Measurements from ENCODE around the gene PXDN.

The PXDN gene

DNA sequence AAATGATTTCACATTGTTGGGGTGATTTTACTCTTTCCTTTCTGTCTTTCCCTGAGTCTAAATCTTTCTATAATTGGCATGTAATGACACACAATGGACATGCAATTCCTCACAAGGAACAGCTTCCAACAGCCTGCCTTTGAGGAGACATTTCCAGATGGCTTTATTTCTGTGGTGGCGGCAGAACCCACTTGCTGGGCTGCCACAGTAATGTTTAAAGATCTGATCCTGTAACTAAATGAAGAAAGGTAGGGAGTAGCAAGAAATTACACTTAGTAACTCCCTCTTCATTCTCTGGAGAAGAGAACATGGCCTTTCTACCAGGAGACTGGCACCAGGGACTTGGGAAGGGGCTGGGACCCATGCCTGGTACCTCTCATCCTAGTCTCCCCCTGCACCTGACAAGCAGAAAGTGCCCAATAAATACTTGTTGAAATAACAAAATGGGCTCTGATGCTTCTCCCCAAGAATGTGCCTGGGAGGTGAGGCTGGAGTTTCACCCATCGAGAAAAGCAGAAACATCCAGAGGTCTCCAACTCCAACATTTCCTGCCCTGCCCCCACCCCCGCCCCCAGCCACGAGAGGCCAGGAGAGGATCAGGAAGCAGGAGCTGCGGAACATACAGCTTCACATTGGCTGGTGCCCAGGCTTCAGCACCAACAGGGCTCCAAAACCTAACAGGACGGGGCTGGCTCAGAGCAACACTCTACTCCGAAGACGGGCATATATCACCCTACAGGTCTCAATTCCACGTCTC is 92.1 kb downstream of the PXDN start:
- Histone ChIP-seq H3K9me3 (ENCODE audit: control insufficient read depth, insufficient read depth, low read depth, low read length) (no peaks in the 10 kb centered on the region), H3K27ac (ENCODE audit: extremely low read depth, low read depth, low read length) (no peak overlapping the region), H3K4me3 (ENCODE audit: low read depth, low read length) (no peak overlapping the region), H3K4me1 (ENCODE audit: control insufficient read depth, insufficient read depth, low read length) (no peaks in the 10 kb centered on the region), H3K36me3 (ENCODE audit: control insufficient read depth in 2 of 2, insufficient read depth in 1 of 2, low read length in 2 of 2) (peaks cover 4 to 82% of the 10 kb centered on the region in 2 experiments; a peak in 2 of 3 replicates)
- TF ChIP-seq ZNF335 (tag by site-specific recombination; conservative IDR thresholded peaks at IDR 0.05) (no peak), ZNF146 (tag by site-specific recombination; IDR thresholded peaks at IDR 0.05) (no peak)
- POLR2A ChIA-PET, result no interaction called here
- CTCF ChIA-PET, result no interaction called here

DNA sequence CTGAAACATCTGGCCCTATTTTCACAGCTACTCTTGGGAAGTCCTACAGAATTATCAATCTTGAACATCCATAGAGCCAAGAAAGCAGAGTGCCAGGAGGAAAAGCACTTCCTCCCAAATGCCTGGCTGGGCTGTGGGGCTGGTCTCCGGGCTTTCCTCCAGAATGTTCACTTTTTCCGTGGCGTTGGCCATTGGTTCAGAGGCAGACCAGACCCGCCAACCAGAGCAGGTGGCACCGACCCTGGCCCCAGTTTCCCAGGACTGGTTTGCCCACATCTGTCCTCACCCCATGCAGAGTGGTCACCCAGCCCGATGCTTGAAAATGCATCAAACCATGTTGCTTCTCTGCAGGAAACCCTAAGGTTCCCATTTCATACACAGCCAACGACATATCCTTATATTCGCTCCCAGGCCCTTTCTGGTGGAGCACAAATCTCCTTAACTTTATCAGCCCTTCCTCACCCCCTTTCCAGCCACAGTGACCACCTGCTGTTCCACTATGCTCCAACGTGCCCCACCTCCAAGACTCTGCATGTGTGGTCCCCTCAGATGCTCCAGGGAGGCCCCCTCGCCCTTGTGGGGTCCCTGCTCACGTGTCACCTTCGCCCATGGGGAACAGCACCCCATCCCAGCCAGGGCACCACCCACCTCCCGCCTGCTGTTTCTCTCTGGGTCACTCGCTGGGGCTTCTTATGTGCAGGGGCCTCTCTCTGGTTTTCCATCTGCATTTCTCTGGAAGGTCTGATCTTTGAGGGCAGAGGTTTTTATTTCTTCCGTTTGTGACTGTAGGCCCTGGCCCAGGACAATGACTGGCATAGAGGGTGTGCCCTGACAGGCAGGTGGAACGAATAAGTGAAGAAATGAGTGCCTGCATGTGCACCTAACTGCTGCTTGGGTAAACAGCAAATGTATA is 92.9 kb downstream of the PXDN start:
- Histone ChIP-seq H3K36me3 (ENCODE audit: control insufficient read depth in 2 of 2, insufficient read depth in 1 of 2, low read length in 2 of 2) (peaks cover 4 to 83% of the 10 kb centered on the region in 2 experiments; a peak in 2 of 3 replicates), H3K9me3 (ENCODE audit: control insufficient read depth, insufficient read depth, low read depth, low read length) (no peaks in the 10 kb centered on the region), H3K4me1 (ENCODE audit: control insufficient read depth, insufficient read depth, low read length) (no peaks in the 10 kb centered on the region), H3K27ac (ENCODE audit: extremely low read depth, low read depth, low read length) (no peak overlapping the region), H3K4me3 (ENCODE audit: low read depth, low read length) (no peak overlapping the region)
- POLR2A ChIA-PET, result no interaction called here
- CTCF ChIA-PET, result no interaction called here
- TF ChIP-seq, protein P1, sequence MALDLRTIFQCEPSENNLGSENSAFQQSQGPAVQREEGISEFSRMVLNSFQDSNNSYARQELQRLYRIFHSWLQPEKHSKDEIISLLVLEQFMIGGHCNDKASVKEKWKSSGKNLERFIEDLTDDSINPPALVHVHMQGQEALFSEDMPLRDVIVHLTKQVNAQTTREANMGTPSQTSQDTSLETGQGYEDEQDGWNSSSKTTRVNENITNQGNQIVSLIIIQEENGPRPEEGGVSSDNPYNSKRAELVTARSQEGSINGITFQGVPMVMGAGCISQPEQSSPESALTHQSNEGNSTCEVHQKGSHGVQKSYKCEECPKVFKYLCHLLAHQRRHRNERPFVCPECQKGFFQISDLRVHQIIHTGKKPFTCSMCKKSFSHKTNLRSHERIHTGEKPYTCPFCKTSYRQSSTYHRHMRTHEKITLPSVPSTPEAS (tag by site-specific recombination; IDR thresholded peaks at IDR 0.05), result no peak
- TF ChIP-seq WT1 (tag by site-specific recombination; IDR thresholded peaks at IDR 0.05), result no peak
- TF ChIP-seq ZNF529 (tag by site-specific recombination; IDR thresholded peaks at IDR 0.05; ENCODE audit: insufficient replicate concordance), result no peak
- TF ChIP-seq ZNF416 (tag by site-specific recombination; IDR thresholded peaks at IDR 0.05), result no peak
- TF ChIP-seq, protein P2, sequence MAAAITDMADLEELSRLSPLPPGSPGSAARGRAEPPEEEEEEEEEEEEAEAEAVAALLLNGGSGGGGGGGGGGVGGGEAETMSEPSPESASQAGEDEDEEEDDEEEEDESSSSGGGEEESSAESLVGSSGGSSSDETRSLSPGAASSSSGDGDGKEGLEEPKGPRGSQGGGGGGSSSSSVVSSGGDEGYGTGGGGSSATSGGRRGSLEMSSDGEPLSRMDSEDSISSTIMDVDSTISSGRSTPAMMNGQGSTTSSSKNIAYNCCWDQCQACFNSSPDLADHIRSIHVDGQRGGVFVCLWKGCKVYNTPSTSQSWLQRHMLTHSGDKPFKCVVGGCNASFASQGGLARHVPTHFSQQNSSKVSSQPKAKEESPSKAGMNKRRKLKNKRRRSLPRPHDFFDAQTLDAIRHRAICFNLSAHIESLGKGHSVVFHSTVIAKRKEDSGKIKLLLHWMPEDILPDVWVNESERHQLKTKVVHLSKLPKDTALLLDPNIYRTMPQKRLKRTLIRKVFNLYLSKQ (tag by site-specific recombination; IDR thresholded peaks at IDR 0.05; ENCODE audit: borderline replicate concordance), result no peak
- TF ChIP-seq HOXA7 (CRISPR knock-in tag; IDR thresholded peaks at IDR 0.05; ENCODE audit: borderline replicate concordance), result no peak
- no peak for TF ChIP-seq ZNF548 (tag by site-specific recombination; IDR thresholded peaks at IDR 0.05)
- no peak for TF ChIP-seq TCF7L2 (IDR thresholded peaks at IDR 0.05; ENCODE audit: borderline replicate concordance, low read depth, low read length)
- no peak for TF ChIP-seq ZIC2 (tag by site-specific recombination; IDR thresholded peaks at IDR 0.05)
- TF ChIP-seq, protein P3, sequence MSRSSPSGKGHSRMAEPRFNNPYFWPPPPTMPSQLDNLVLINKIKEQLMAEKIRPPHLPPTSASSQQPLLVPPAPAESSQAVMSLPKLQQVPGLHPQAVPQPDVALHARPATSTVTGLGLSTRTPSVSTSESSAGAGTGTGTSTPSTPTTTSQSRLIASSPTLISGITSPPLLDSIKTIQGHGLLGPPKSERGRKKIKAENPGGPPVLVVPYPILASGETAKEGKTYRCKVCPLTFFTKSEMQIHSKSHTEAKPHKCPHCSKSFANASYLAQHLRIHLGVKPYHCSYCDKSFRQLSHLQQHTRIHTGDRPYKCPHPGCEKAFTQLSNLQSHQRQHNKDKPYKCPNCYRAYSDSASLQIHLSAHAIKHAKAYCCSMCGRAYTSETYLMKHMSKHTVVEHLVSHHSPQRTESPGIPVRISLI (tag by site-specific recombination; IDR thresholded peaks at IDR 0.05), result no peak
- TF ChIP-seq ZNF37A (tag by site-specific recombination; IDR thresholded peaks at IDR 0.05), result no peak
- no peak for TF ChIP-seq ZNF510 (tag by site-specific recombination; IDR thresholded peaks at IDR 0.05; ENCODE audit: insufficient replicate concordance)
- no peak for TF ChIP-seq ZNF623 (tag by site-specific recombination; IDR thresholded peaks at IDR 0.05)

Data from HEK293 (cell line).